K562 (cell line): ENCODE results near the gene ZNF750. TPM values are rescaled to one million over a fixed set of nuclear protein-coding genes. Genes with fewer than 3 reads are reported as not detected.
A peak's percentile ranks its signal among the peaks of the same experiment; 100 is the strongest.

Source experiments
- ATAC-seq: fragments of 200-7000 bp; cut with Tn5 transposase; 3 replicates; pipeline ENCODE4 v1.9.1; 2020; ENCODE audit warnings: moderate library complexity
- BruUV-seq: library from RNA; stranded (reverse); fragments of 400-500 nt; replicated peaks from 2 replicates; lab custom pipeline; 2021; lab: Mats Ljungman, UMichigan
- CTCF ChIA-PET: fragments of 300-600 bp; formaldehyde crosslinking; extraction: SDS; loops from one replicate; lab custom pipeline; 2021; ENCODE audit warnings: low intra/inter-chr PET ratio; lab: Yijun Ruan, JAX
- POLR2A ChIA-PET: fragments of 300-600, 350-650 bp; sonication (Branson Sonifier 250); formaldehyde crosslinking; extraction: SDS; loops from one replicate; lab custom pipeline; 2021; ENCODE audit warnings: antibody characterized with exemption, inconsistent platforms; lab: Yijun Ruan, JAX
- DNase-seq, 4 experiments: peaks; one replicate each; pipeline versions ENCODE4 v3.0.0 to v3.0.0-alpha.2; 2011 to 2018; ENCODE audit warnings: low spot score in 3 of 4, mixed read lengths in 3 of 4; ENCODE audit errors: extremely low read depth in 1 of 4
- FAIRE-seq: peaks from 2 replicates; lab custom pipeline; 2011; peaks lifted over from hg19 to GRCh38; lab: Jason Lieb, UNC
- H2AFZ ChIP-seq: 2 replicates; pipeline ENCODE4 v1.6.0; 2011; ENCODE audit warnings: low read depth, low read length, control low read depth, inconsistent platforms
- H3K27ac ChIP-seq: fragments of 200-600 bp; 3 replicates; pipeline ENCODE4 v1.8.0; 2011; ENCODE audit warnings: low read depth, mild to moderate bottlenecking, control low read depth, inconsistent platforms, low read length, moderate library complexity, mixed read lengths; ENCODE audit errors: extremely low read depth
- H3K27me3 ChIP-seq, 2 experiments: fragments of 300-600 bp in 1 of 2; 2 replicates in 1 of 2; 3 replicates in 1 of 2; pipeline versions ENCODE4 v1.6.0 to v1.8.0; 2011; ENCODE audit warnings: inconsistent platforms in 2 of 2, low read length in 2 of 2, mild to moderate bottlenecking in 1 of 2, mixed read lengths in 1 of 2, moderate library complexity in 1 of 2; ENCODE audit not compliant: control insufficient read depth in 2 of 2, insufficient read depth in 2 of 2
- H3K36me3 ChIP-seq: fragments of 300-600 bp; 3 replicates; pipeline ENCODE4 v1.8.0; 2011; ENCODE audit warnings: mild to moderate bottlenecking, low read length, inconsistent platforms; ENCODE audit not compliant: control insufficient read depth, insufficient read depth
- H3K4me1 ChIP-seq, 2 experiments: fragments of 200-600 bp in 1 of 2; replicated peaks in 1 of 2; 2 replicates in 1 of 2; 3 replicates in 1 of 2; pipeline versions ENCODE4 v1.5.1 to v1.8.0; 2011; ENCODE audit warnings: inconsistent platforms in 2 of 2, low read length in 2 of 2, mild to moderate bottlenecking in 1 of 2, mixed read lengths in 1 of 2, moderate library complexity in 1 of 2; ENCODE audit not compliant: control insufficient read depth in 2 of 2, insufficient read depth in 2 of 2
- H3K4me2 ChIP-seq: 2 replicates; pipeline ENCODE4 v1.6.1; 2011; ENCODE audit warnings: low read length, control low read depth, inconsistent platforms, mixed read lengths; ENCODE audit not compliant: insufficient read depth
- H3K4me3 ChIP-seq: fragments of 200-600 bp; sonication (generic), shearing (Covaris generic); 2 replicates; pipeline ENCODE4 v1.5.1; 2016; ENCODE audit warnings: control low read depth, inconsistent platforms
- H3K79me2 ChIP-seq: fragments of 200-600 bp; 3 replicates; pipeline ENCODE4 v1.8.0; 2011; ENCODE audit warnings: low read length, inconsistent platforms; ENCODE audit not compliant: control insufficient read depth, insufficient read depth
- H3K9ac ChIP-seq, 2 experiments: 2 replicates each; pipeline versions ENCODE4 v1.6.0 to v1.6.1; 2011; ENCODE audit warnings: low read depth in 2 of 2, low read length in 2 of 2, control low read depth in 1 of 2, inconsistent platforms in 1 of 2, mild to moderate bottlenecking in 1 of 2, mixed read lengths in 1 of 2; ENCODE audit not compliant: insufficient read depth in 1 of 2
- H3K9me1 ChIP-seq: one replicate; pipeline ENCODE4 v1.6.0; 2011; ENCODE audit warnings: inconsistent platforms, mild to moderate bottlenecking, low read length, moderate library complexity; ENCODE audit not compliant: control insufficient read depth, insufficient read depth
- H3K9me3 ChIP-seq: replicated peaks from 2 replicates; pipeline ENCODE4 v1.5.1; 2011; ENCODE audit warnings: low read depth, low read length, inconsistent platforms; ENCODE audit not compliant: control insufficient read depth, insufficient read depth
- H4K20me1 ChIP-seq: replicated peaks from 2 replicates; pipeline ENCODE4 v1.6.1; 2011; ENCODE audit warnings: low read length, inconsistent platforms, mixed read lengths; ENCODE audit not compliant: control insufficient read depth, insufficient read depth
- C11orf30 ChIP-seq: fragments of 450-650 bp; IDR thresholded peaks from 2 replicates; pipeline ENCODE4 v1.6.1; 2016; ENCODE audit warnings: low read depth, mild to moderate bottlenecking
- CBX5 ChIP-seq: IDR thresholded peaks from 2 replicates; pipeline ENCODE4 v1.6.1; 2014; ENCODE audit warnings: low read depth, borderline replicate concordance
- FOSL1 ChIP-seq: fragments of 200-800 bp; sonication (Bioruptor generic); conservative IDR thresholded peaks from 2 replicates; pipeline ENCODE4 v1.6.1; 2016; ENCODE audit warnings: missing genetic modification characterization, missing compliant biosample characterization
- JUND ChIP-seq, 2 experiments: IDR thresholded peaks; 2 replicates in 1 of 2; 3 replicates in 1 of 2; pipeline ENCODE4 v1.6.1; 2011; ENCODE audit warnings: borderline replicate concordance in 2 of 2, low read depth in 2 of 2, low read length in 2 of 2, improper control_type of control experiment in 1 of 2, missing biosample characterization in 1 of 2, missing genetic modification characterization in 1 of 2, missing genetic modification reagents in 1 of 2
- KAT7 ChIP-seq: sonication (generic); formaldehyde crosslinking; IDR thresholded peaks from 2 replicates; pipeline ENCODE4 v1.8.0; 2022; ENCODE audit warnings: missing genetic modification reagents, mild to moderate bottlenecking, borderline replicate concordance
- KDM5B ChIP-seq: fragments of 200-600 bp; sonication (generic); IDR thresholded peaks from 2 replicates; pipeline ENCODE4 v1.6.1; 2012; ENCODE audit warnings: low read depth, mild to moderate bottlenecking, moderate library complexity, low read length, control low read depth, inconsistent platforms; ENCODE audit not compliant: insufficient replicate concordance
- RBBP5 ChIP-seq: fragments of 200-600 bp; sonication (generic); IDR thresholded peaks from 2 replicates; pipeline ENCODE4 v1.6.1; 2012; ENCODE audit warnings: borderline replicate concordance, mild to moderate bottlenecking, low read length, control low read depth, inconsistent platforms; ENCODE audit not compliant: insufficient read depth, poor library complexity, severe bottlenecking
- SPI1 ChIP-seq: IDR thresholded peaks from 2 replicates; pipeline ENCODE4 v1.6.1; 2011; ENCODE audit warnings: low read depth, low read length, control low read depth, borderline replicate concordance
- ZNF584 ChIP-seq: fragments of 200-800 bp; sonication (Bioruptor generic); IDR thresholded peaks from 2 replicates; pipeline ENCODE4 v1.6.1; 2016; ENCODE audit warnings: low read depth, mild to moderate bottlenecking, missing genetic modification characterization, missing compliant biosample characterization
- WGBS: fragments of 100-300 bp; shearing (Covaris generic); methylation state at CpG from one replicate; pipeline ENCODE4 v1.1.6; 2016; ENCODE audit warnings: low coverage, mixed read lengths; ENCODE audit not compliant: insufficient coverage; ENCODE audit errors: missing lambda C conversion rate; 5-methylcytosine and 5-hydroxymethylcytosine counted together
- in situ Hi-C: fragments of 300-500 bp; cut with MboI; formaldehyde crosslinking; loops from 4 replicates; pipeline ENCODE4 v1.15.0; 2018; ENCODE audit warnings: inconsistent platforms, mixed read lengths
- intact Hi-C: fragments of 100-400 bp; cut with micrococcal nuclease; formaldehyde crosslinking; loops from 2 replicates; pipeline ENCODE4 v1.14.2; 2022
- polyA plus RNA-seq, 8 experiments: library from polyadenylated mRNA; depleted of rRNA in 4 of 8; stranded (reverse) in 5 of 8; unstranded in 3 of 8; fragments of >200 nt; fragmentation: Nextera tagmentation in 2 of 8; fragmentation: Illumina TruSeq in 1 of 8; extraction: Ambion mirVana in 2 of 8; extraction: Trizol in 1 of 8; gene quantifications; 2 replicates each; pipeline versions ENCODE4 v1.2.1 to v1.2.3, GENCODE V29; 2011 to 2014; ENCODE audit warnings: inconsistent platforms in 1 of 8, missing spikeins in 1 of 8
- total RNA-seq, 7 experiments: library from RNA; depleted of rRNA in 6 of 7; stranded (reverse); fragments of >200 nt in 6 of 7; fragmentation: Illumina TruSeq in 2 of 7; extraction: Trizol in 2 of 7; gene quantifications; 2 replicates each; pipeline versions ENCODE4 v1.2.1 to v1.2.3, GENCODE V29; 2011 to 2021; ENCODE audit warnings: low replicate concordance in 1 of 7
- TF ChIP-seq, protein P1 (sequence below): fragments of 450-650 bp; IDR thresholded peaks from 2 replicates; pipeline ENCODE4 v1.6.1; 2018; ENCODE audit not compliant: partially characterized antibody
- TF ChIP-seq, protein P2 (sequence below), 2 experiments: fragments of 450-650 bp in 1 of 2; sonication (generic) in 1 of 2; formaldehyde crosslinking in 1 of 2; IDR thresholded peaks in 1 of 2; conservative IDR thresholded peaks in 1 of 2; 2 replicates each; pipeline versions ENCODE4 v1.6.1 to v1.8.1; 2016 to 2023; ENCODE audit warnings: mild to moderate bottlenecking in 2 of 2, moderate library complexity in 2 of 2, inconsistent platforms in 1 of 2, missing genetic modification reagents in 1 of 2
- TF ChIP-seq, protein P3 (sequence below), 2 experiments: IDR thresholded peaks; 2 replicates each; pipeline ENCODE4 v1.6.1; 2011; ENCODE audit warnings: borderline replicate concordance in 1 of 2, control low read depth in 1 of 2, low read depth in 1 of 2, low read length in 1 of 2, mild to moderate bottlenecking in 1 of 2, mixed read lengths in 1 of 2, moderate library complexity in 1 of 2; ENCODE audit not compliant: insufficient read depth in 1 of 2, insufficient read length in 1 of 2, poor library complexity in 1 of 2, severe bottlenecking in 1 of 2; ENCODE audit errors: extremely low read depth in 1 of 2

ZNF750 gene
- total and polyA plus RNA-seq, 9 of the 15 experiments (the other 6 are each of a cell fraction or from before 2014, with no cell fraction given), result not detected

DNA sequence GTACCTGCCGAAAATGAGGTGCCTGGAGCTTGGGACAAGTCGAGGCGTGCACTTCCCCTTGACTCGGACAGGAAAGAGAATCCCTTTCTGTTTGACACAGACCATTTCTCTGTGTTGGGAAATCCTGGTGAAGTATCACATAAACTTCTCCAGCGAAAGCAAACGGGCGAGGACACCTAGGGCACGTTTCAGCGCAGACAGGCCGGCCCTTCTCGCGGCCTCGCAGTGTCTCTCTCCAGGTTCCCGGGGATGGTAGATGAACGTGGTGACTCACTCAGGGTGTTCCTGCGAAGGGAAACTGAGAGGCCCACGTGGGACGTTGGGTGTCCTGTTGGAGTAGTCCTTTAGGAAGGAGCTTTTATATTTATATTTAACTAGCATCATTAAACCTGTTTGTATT is 36.3 kb upstream of the ZNF750 start:
- Histone ChIP-seq H3K4me3 (no peak overlapping the region), H4K20me1 (no peaks in the 10 kb centered on the region), H3K27me3 (no peaks in the 10 kb centered on the region), H3K9ac (peak overlapping the region; percentile 58 to 66), H3K4me1 (peaks cover 17 to 47% of the 10 kb centered on the region in 2 experiments; a peak in 4 of 5 replicates), H3K27ac (peak overlapping the region; percentile 64), H3K36me3 (peaks cover 33% of the 10 kb centered on the region; the same call in 2 of the 3 replicates), H3K4me2 (peak overlapping the region; percentile 22; the same call in 1 of the 2 replicates), H3K9me1 (no peaks in the 10 kb centered on the region), H2AFZ (peak overlapping the region; percentile 71), H3K79me2 (peaks cover 24% of the 10 kb centered on the region), H3K9me3 (no peaks in the 10 kb centered on the region)
- ATAC-seq, result peak; percentile 72
- in situ Hi-C loops, result no loop called here
- FAIRE-seq, result no peak
- intact Hi-C loops, result no loop called here
- no TSS peak for BruUV-seq
- 33% methylated on average over 18 of the region's 18 CpGs for WGBS
- peak; percentile 72 to 77 (median 76) for DNase-seq
- CTCF ChIA-PET, result interaction anchor here (0.6 to 0.9 kb wide), 3 partner anchors 12 to 460 kb away, joined by 3 to 4 read pairs (median 3); no protein-coding TSS in a partner anchor
- POLR2A ChIA-PET, result interaction anchor here (0.8 to 2.8 kb wide), 3 partner anchors 9 to 23 kb away, joined by 4 to 20 read pairs (median 12); no protein-coding TSS in a partner anchor
- peak; percentile 87 for TF ChIP-seq FOSL1 (tag)
- peak; percentile 5 for TF ChIP-seq RBBP5
- no peak for TF ChIP-seq C11orf30
- 0 out of 2 replicates have a peak, but pooled peaks have one; percentile 54 for TF ChIP-seq KAT7 (CRISPR knock-in tag)
- TF ChIP-seq, protein P1, sequence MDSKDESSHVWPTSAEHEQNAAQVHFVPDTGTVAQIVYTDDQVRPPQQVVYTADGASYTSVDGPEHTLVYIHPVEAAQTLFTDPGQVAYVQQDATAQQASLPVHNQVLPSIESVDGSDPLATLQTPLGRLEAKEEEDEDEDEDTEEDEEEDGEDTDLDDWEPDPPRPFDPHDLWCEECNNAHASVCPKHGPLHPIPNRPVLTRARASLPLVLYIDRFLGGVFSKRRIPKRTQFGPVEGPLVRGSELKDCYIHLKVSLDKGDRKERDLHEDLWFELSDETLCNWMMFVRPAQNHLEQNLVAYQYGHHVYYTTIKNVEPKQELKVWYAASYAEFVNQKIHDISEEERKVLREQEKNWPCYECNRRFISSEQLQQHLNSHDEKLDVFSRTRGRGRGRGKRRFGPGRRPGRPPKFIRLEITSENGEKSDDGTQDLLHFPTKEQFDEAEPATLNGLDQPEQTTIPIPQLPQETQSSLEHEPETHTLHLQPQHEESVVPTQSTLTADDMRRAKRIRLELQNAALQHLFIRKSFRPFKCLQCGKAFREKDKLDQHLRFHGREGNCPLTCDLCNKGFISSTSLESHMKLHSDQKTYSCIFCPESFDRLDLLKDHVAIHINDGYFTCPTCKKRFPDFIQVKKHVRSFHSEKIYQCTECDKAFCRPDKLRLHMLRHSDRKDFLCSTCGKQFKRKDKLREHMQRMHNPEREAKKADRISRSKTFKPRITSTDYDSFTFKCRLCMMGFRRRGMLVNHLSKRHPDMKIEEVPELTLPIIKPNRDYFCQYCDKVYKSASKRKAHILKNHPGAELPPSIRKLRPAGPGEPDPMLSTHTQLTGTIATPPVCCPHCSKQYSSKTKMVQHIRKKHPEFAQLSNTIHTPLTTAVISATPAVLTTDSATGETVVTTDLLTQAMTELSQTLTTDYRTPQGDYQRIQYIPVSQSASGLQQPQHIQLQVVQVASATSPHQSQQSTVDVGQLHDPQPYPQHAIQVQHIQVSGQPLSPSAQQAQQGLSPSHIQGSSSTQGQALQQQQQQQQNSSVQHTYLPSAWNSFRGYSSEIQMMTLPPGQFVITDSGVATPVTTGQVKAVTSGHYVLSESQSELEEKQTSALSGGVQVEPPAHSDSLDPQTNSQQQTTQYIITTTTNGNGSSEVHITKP, result no peak
- TF ChIP-seq CBX5, result no peak
- no peak for TF ChIP-seq KDM5B
- TF ChIP-seq, protein P2, sequence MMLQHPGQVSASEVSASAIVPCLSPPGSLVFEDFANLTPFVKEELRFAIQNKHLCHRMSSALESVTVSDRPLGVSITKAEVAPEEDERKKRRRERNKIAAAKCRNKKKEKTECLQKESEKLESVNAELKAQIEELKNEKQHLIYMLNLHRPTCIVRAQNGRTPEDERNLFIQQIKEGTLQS (IDR thresholded peaks at IDR 0.05), result peak; percentile 72
- TF ChIP-seq, protein P2 (CRISPR knock-in tag; conservative IDR thresholded peaks at IDR 0.05), result 0 out of 2 replicates have a peak, but pooled peaks have one; percentile 29
- TF ChIP-seq, protein P3, sequence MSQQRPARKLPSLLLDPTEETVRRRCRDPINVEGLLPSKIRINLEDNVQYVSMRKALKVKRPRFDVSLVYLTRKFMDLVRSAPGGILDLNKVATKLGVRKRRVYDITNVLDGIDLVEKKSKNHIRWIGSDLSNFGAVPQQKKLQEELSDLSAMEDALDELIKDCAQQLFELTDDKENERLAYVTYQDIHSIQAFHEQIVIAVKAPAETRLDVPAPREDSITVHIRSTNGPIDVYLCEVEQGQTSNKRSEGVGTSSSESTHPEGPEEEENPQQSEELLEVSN (IDR thresholded peaks at IDR 0.05; ENCODE audit: borderline replicate concordance in 1 of 2, extremely low read depth in 1 of 2, insufficient read depth in 1 of 2, insufficient read length in 1 of 2, low read depth in 1 of 2, low read length in 1 of 2, poor library complexity in 1 of 2, severe bottlenecking in 1 of 2), result peak in 1 of 2 experiments; percentile 55
- peak; percentile 32; the same call in 1 of the 2 replicates for TF ChIP-seq SPI1
- TF ChIP-seq ZNF584 (CRISPR knock-in tag), result 0 out of 2 replicates have a peak, but pooled peaks have one; percentile 31
- TF ChIP-seq JUND (IDR thresholded peaks at IDR 0.05; ENCODE audit: borderline replicate concordance, low read depth, low read length), result peak; percentile 86
- TF ChIP-seq JUND (tag; IDR thresholded peaks at IDR 0.05; ENCODE audit: borderline replicate concordance, low read depth, low read length), result peak; percentile 71; the same call in 2 of the 3 replicates
